HG03565 (cell line): ENCODE measurements around the gene GOLGA8T.
"Not testable (repeated sequence)": the region's sequence is repeated elsewhere in the genome, so short reads cannot be mapped to it uniquely, and the experiment has no call there.

Experiments used
- ATAC-seq: cut with Tn5 transposase; IDR thresholded peaks from one replicate; pipeline ENCODE4 v1.9.1; 2021; ENCODE audit warnings: mild to moderate bottlenecking, moderate library complexity; ENCODE audit not compliant: unreplicated experiment

The GOLGA8T gene, protein sequence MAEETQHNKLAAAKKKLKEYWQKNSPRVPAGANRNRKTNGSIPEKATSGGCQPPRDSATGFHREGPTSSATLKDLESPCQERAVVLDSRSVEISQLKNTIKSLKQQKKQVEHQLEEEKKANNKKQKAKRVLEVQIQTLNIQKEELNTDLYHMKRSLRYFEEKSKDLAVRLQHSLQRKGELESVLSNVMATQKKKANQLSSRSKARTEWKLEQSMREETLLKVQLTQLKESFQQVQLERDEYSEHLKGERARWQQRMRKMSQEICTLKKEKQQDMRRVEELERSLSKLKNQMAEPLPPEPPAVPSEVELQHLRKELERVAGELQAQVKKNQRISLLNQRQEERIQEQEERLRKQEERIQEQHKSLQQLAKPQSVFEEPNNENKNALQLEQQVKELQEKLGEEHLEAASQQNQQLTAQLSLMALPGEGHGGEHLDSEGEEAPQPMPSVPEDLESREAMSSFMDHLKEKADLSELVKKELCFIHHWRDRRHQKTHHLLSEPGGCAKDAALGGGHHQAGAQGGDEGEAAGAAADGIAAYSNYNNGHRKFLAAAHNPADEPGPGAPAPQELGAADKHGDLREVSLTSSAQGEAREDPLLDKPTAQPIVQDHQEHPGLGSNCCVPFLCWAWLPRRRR

GRCh38 chr15:30134751-30135150, at the start of gene GOLGA8T:
Gene GOLGA8T, plus strand, starts transcription at chr15:30135051. Its CDS starts 98 bp downstream, at chr15:30135149.
- ATAC-seq = not testable (repeated sequence)

GRCh38 chr15:30097827-30098226, 37.0 kb upstream of the GOLGA8T start:
- ATAC-seq = not testable (repeated sequence)

GRCh38 chr15:30102890-30103289, 32.0 kb upstream of the GOLGA8T start:
- not testable (repeated sequence) for ATAC-seq

- ATAC-seq = not testable (repeated sequence)
Measured at GRCh38 chr15:30103941-30104507, 30.8 kb upstream of the GOLGA8T start.

- not testable (repeated sequence) for ATAC-seq
Measured at GRCh38 chr15:30110591-30110990, 24.3 kb upstream of the GOLGA8T start.

- ATAC-seq = not testable (repeated sequence)
Measured at GRCh38 chr15:30130066-30130465, 4.8 kb upstream of the GOLGA8T start.

- ATAC-seq = not testable (repeated sequence)
Measured at GRCh38 chr15:30143246-30143645, 8.4 kb downstream of the GOLGA8T start.

DNA sequence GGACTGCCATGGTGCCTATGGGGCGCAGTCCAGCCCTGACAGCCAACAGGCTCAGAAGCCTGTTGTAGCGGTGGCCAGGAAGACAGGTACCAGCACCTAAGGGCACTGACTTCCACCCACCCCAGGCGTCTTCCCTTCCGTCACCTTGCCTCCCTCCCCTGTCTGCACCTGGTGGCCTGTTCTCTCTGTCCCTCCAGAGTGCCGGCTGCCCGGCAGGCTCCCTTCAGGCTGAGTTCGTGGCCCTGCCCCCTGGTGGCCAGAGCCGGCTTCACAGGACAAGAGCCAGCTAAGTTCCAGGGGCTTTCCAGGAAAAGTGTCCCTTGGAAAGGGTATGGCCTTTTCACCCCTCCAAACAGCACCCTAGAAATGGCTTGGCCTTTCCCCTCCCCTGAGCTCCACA, 15.0 kb downstream of the GOLGA8T start:
- not testable (repeated sequence) for ATAC-seq

GRCh38 chr15:30162479-30163357, 27.9 kb downstream of the GOLGA8T start:
- ATAC-seq = not testable (repeated sequence)

DNA sequence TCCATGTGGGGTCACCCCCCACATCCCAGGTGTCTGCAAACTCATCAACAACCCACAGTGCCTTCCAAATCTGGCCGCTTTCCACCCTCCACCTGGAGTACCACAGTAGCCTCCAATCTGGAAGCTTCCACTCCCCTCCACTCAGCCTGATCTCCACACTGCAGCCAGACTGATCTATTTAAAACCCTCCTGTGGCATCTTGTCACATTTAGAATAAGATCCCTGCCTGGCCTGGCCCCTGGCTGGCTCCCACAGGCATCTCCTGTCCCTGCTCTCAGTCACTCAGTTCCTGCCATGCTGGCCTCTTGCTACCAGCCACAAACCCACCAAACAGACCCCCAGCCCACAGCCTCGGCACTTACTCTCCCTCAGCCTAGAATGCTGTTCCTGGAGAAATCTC, 28.9 kb downstream of the GOLGA8T start:
- not testable (repeated sequence) for ATAC-seq

DNA sequence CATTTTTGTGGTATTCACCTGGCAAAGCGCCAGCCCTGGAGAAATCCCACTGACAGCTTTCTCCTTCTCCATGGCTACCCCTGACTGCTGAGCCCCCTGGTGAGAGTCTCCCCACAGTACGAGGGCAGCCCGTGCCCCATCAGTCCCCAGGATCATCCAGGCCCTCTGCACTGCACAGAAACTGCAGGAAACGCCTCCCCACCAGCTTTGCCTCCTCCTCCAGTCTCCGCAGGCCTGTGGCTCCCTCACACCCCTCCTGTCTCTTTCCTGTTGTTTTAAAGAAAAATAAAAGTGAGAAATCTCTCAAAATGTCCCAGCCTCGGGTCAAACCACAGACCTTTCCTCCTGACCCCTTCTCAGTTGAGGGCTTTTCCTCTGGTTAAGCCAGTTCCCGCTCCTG, 29.4 kb downstream of the GOLGA8T start:
- not testable (repeated sequence) for ATAC-seq

DNA sequence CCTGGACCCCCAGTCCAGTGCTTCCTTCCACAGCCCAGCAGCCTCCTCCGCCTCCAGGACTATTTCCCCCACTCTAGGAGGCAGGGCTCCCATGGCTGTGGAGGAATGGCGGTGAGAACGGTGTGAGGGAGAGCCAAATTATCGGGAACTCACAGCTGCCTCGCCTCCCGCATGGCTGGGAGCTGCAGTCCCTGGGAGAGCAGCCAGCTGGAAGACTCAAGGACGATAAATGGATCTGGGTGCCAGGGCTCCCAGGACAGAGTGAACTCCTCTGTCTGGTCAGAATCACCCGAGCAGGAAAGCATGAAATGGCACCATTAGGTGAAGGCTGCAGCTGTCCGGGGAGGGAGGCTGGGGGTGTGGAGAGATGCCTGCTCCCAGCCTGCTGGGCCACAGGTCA, 32.6 kb downstream of the GOLGA8T start:
- not testable (repeated sequence) for ATAC-seq

DNA sequence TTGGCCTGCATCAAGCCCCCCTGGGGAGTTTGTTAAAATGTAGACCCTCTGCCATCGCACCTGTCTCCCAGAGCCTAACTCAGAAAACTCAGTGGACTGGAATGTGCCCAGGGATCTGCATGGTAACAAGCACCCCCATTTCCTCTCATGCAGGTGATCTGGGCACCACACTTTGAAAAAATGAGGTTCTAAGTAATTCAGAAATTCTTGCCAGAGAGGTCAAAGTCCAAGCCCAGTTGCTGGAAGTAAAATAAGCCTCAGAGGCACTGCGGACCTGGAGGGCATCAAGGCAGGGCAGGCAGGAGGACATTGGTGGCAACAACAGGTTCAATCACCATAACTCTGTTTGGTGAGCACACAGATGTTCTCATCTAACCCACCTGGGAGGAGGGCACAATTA, 33.0 kb downstream of the GOLGA8T start:
- ATAC-seq = not testable (repeated sequence)

DNA sequence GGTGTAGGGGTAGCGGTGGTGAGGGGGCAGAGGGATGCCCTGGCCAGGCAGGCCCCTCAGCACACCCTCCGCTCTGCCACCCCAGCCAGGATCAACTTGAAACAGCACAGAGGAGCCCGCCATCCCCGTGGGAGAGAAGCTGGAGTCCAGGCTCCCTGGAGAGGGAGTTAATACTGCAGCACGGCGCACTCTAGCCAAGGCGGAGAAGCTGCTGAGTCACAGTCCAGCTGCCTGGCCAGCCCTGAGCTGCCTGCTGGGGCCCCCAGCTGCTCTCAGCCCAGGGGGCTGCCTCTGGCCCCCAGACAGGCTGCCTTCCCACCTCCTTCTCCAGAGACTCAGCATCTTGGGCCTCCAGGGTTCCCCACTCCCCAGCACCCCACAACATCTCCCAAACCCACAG, 36.6 kb downstream of the GOLGA8T start:
- ATAC-seq = not testable (repeated sequence)

GRCh38 chr15:30173041-30173608, 38.3 kb downstream of the GOLGA8T start:
- not testable (repeated sequence) for ATAC-seq

- not testable (repeated sequence) for ATAC-seq
Measured at GRCh38 chr15:30175291-30175690, 40.4 kb downstream of the GOLGA8T start.

GRCh38 chr15:30176613-30177012, 41.8 kb downstream of the GOLGA8T start:
- ATAC-seq = not testable (repeated sequence)

GRCh38 chr15:30179814-30180213, 45.0 kb downstream of the GOLGA8T start:
- not testable (repeated sequence) for ATAC-seq

DNA sequence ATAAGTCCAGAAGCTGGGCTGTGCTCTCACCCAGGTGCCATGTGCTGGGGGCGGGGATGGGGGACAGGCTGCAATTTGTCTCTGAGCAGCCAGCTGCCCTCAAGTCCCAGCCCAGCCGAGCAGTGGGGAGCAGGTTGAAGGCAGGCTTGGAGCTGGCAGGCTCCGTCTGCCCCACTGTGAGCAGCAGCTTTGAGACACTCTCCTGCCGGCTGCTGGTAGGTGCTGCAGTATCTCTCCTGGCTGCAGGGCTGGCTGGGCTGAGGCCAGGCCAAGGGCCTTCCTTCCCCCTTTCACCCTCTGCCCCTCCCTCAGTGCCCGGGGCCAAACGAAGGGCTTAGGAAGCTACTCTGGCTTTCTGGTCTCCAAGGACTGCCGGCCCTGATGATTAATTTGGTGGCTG, 50.6 kb downstream of the GOLGA8T start:
- ATAC-seq = not testable (repeated sequence)

- ATAC-seq = not testable (repeated sequence)
Measured at GRCh38 chr15:30187429-30187828, 52.6 kb downstream of the GOLGA8T start.
